GM19351 (cell line): ENCODE measurements around the gene NINJ2.
A peak's percentile ranks its signal among the peaks of the same experiment; 100 is the strongest.
"Not testable (repeated sequence)": the region's sequence is repeated elsewhere in the genome, so short reads cannot be mapped to it uniquely, and the experiment has no call there.

Experiments
- ATAC-seq: cut with Tn5 transposase; IDR thresholded peaks from one replicate; pipeline ENCODE4 v1.9.1; 2021; ENCODE audit warnings: mild to moderate bottlenecking, moderate library complexity; ENCODE audit not compliant: unreplicated experiment

NINJ2 gene, protein sequence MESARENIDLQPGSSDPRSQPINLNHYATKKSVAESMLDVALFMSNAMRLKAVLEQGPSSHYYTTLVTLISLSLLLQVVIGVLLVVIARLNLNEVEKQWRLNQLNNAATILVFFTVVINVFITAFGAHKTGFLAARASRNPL

DNA sequence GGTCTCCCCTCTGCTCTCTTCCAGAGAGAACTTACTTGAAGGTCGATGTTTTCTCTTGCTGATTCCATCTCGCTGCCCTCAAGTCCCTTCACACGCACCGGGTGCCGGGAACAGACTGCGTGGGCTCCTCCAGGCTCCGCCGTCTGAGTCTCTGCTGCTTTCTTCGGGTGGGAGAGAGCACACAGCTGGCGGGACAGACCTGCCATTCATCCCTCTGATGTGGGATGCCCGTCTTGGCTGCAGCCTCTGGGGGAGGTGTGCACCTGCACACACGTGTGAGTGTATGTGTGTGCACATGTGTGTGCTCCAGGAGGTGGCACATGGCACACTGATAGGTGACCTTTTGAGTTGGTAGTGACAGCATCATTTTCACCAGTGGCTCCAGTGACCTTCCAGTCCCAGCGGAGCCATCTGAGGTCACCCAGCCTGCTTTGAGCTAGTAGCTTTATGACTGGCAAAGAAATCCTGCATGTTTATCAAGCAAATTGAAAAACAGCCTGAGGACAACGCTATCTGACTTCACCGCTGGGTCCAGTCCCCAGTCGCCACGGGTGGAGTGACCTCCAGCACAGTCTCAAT lies at the start of gene NINJ2:
Gene NINJ2, minus strand, starts transcription at position 153 of the 579 bp plus-strand sequence. Its CDS starts 85 bp downstream, at position 68.
- no peak for ATAC-seq

DNA sequence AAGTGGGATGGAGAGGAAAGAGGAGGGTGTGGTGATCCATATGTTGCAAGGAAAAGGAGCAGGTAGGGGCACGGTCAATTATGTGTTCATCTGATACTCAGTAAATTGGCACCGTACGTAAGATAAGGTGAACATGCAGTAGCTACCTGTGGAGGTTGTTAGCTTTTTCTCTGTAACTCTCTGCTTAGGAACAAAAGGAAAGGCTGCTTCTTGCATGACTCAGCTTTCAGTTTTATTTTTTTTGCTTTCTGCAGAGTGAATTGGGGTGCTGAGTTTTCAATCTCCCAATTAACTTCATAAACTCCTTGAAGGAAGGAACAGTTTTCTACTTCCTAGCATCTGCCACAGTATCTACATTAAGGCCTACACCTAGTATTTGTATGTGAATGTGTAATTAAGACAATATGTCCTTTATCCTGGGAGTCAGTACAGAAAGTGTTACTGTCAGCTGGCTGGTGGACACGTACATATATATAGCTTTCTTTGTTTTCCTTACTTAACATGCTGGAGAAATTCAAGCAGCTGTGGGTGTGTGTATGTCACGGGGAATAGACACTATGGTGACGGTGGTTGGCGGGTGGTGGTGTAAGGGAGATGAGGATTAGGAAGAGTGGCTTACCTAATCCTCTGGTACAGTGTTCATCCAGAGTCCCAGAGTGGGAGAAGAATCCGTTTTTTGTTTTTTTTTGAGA lies 49.1 kb upstream of the NINJ2 start:
- no peak for ATAC-seq

DNA sequence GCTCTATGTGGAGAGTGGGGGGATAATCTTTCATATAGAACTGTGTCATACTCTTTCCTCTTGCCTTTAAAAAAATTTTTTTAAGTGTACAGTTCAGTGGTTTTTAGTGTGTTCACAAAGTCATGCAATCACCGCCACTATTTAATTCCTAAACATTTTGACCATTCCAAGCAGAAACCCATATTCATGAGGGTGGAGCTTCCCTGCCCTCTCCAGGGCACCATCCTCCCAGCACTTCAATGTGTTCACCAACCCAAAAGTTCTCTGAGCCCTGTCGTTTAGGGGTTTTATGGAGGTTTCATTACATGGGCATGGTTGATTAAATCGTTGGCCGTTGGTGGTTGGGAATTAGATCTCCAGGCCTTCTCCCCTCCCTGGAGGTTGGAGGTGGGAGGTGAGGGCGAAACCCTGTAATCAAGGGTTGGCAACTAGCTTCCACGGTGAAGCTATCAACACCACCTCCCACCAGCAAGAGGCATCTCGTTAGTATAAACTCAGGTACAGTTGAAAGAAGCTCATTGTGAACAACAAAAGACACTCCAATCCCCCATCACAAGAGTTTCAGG lies 46.3 kb upstream of the NINJ2 start:
- ATAC-seq: no peak

DNA sequence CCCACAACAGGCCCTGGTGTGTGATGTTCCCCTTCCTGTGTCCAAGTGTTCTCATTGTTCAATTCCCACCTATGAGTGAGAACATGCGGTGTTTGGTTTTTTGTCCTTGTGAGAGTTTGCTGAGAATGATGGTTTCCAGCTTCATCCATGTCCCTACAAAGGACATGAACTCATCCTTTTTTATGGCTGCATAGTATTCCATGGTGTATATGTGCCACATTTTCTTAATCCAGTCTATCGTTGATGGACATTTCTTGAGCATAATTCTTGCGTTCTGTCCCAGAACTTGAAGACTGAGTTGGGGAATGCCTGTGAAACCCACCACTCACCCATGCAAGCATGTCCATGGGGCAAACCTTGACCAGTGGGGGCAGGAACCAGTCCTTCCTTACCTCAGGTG lies 44.8 kb upstream of the NINJ2 start:
- ATAC-seq: not testable (repeated sequence)

DNA sequence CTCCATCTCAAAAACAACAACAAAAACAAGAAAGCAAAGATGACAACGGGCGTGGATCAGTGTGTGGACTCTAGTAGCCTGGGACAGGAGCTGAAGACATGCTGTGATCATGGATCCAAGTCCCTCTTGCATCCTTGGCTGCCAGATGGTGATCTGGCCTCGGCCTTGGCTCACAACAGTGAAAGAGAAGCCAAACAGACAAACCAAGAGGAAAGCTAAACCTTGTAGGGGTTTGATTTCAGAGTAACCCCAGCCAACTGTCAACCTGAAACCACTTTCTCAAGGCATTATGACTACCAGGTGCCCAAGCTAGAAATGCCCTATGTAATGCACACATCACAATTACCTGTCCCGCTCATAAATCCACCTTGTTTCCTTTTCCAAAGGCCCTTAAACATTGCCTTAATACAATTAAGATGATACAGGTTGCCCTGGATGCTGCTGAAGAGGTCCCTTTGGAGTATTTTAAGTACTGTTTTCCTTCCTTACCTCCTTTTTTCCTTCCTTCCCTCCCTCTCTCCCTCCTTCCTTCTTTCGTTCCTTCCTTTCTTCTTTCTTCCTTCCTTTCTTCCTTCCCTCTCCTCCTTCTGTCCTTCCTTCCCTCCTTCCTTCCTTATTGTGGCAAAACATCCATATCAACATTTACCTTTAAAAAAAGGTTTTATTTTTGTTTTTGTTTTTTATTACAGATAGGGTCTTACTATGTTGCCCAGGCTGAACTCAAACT lies 41.4 kb upstream of the NINJ2 start:
- no peak for ATAC-seq

DNA sequence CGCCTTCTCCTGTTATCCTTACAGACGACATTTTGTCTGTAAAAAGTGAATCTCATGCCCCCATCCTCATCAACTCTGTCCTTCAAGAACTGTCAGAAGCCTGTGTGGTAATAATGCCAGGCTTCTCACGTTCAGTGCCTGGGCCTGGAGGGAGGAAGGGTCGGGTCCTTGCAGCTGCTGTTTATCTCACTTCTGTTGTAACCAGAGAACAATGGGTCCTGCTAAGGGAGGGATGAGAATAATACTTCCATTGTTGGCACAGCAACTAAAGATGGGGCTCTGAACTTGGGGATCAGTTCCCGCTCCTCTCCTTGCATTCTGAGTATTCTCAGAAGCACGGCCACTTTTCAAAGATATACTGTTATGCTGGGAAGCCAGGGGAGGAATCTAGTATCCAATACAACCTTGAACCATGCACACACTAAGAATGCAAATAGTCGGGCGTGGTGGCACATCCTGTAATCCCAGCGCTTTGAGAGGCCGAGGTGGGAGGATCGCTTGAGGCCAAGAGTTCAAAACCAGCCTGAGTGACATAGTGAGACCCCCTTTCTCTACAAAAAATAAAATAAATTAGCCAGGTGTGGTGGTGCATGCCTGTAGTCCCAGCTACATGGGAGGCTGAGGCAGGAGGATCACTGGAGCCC lies 38.8 kb upstream of the NINJ2 start:
- ATAC-seq: no peak

DNA sequence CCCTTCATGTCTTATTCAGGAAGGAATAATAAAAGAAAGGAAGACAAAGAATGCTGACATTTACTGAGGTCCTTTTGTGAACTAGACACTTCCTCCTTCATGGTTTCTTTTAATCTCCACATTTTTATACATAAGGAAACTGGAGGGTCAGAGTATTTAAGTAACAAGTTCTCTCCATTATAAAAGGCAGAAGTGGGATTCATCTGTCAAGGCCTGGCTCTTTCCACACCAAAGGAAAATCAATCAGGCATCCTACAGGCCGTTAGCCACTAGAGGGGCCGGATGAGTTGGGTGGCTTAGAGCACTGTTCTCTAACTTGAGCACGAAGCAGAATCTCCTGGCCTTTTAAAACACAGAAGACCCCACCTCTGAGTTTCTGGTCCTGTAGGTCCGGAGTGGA lies 36.8 kb upstream of the NINJ2 start:
- no peak for ATAC-seq

DNA sequence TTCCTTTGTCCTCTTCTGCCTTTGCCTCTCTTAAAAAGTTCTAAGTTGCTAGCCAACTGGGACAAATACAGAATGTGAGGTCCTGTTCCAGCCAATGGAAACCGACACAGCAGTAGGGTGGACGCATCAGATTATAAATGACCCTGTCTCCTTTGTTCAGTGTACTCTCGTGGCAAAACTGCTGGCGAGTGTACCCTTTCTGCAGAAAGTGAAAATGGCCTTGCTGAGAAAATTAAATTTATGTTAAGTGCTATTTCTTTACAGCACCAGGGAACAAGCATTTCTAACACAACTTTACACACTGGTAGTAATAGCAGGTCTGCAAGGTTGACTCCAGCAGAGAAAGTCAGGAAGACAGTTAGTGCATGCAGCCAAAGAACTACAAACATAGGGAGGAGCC lies 35.0 kb upstream of the NINJ2 start:
- ATAC-seq: not testable (repeated sequence)

DNA sequence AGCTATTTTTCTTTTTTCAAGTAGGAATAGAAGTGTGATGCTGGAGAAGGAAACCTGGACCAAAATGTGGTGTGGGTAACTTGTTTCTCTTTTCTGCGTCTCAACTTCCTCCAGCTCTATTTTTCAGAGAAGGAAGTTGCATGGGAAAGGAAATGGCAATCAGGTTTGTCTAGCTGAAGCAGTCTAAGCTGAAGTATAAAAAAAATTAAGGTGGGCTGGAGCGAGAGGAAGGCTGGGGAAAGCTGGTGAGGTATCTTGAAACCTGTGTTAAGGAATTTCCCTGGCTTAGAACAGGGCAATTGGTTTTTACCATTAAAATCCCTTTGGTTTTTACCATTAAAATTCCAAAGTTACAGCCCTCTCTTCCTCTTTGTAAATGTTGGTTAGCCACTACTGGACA lies 34.2 kb upstream of the NINJ2 start:
- no peak for ATAC-seq

DNA sequence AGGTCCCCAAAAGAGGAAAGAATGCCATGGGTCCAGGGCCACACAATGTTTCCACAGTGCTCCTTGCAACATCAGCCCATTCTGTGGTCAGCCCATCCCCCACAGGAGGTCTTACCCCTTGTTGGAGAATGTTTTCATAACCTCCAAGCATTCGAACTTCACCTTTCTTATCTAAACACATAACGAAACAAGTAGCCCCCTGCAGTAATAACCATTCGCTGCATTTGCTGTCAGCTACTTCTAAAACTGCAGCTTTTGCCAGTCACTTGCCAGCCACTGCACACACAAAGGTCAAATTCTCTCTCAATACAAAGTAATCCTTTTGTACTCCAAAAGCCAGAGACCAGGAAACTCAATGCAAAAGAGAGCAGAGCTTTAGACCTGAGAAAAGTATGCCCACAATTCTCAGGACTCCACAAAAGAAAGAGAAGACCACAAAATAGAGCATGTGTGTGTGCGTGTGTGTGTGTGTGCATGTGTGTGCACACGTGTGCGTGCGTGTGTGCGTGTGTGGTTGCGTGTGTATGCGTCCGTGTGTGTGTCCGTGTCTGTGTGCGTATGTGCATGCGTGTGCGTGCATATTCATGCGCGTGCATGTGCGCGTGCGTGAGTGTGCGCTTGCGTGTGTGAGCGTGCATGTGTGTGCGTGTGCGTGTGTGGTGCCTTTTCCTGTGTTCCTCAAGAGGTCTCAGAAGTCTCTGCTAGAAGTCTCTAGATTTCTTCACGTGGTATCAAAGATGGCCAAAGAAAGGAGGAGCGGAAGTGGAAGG lies 31.7 kb upstream of the NINJ2 start:
- ATAC-seq: no peak

DNA sequence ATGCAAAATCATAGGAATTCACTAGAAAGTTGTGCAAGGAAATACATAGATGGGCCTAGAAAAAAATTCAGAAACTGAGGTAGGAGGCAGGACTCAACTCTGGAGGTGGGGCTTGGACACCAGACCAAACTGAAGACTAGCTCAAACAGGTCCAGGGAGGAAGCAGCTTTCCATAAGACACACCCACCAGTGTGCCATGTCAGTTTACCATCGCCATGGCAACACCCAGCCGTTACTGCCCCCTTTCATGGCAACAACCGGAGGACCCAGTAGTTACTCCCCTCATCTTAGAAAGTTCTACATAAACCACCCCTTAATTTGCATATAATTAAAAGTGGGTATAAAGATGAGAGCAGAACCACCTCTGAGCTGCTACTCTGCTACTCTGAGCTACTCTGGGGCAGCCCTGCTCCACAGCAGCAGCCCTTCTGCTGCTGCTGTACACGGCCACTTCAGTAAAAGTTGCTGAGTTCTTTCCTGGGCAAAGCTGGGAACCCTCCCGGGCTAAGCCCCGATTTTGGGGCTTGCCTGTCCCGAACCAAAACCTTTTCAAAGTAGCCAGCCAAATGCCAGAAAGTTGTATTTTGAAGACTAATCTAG lies 30.8 kb upstream of the NINJ2 start:
- no peak for ATAC-seq

DNA sequence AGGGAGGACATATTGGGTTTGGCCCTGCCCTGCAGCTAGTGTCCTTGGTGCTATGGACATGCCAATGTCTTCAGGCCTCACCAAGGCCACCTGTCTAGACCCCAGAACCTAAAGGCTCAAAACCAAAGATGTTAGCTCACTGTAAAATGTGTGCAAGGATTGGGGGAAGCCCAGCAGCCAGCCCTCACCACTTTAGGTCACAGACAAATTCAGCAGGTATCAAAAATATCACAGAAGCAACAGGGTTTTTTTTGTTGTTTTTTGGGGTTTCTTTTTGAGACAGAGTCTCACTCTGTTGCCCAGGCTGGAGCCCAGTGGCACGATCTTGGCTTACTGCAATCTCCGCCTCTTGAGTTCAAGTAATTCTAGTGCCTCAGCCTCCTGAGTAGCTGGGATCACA lies 29.0 kb upstream of the NINJ2 start:
- ATAC-seq: no peak

DNA sequence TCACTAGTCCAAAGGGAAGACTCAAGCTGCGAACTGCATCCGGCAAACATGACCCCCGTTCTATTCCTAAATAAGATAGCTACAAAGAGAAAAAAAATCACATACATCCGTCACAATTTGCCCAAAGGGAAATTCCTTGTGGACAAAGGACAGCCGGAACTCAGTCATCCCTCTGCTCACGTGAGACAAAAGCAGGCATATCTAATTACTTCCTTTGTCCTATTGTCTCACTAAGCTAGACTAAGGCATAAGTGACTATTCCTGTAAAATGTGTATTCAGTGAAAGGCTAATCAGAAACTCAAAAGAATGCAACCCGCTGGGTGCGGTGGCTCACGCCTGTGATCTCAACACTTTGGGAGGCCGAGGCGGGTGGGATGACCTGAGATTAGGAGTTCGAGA lies 27.2 kb upstream of the NINJ2 start:
- ATAC-seq: no peak

DNA sequence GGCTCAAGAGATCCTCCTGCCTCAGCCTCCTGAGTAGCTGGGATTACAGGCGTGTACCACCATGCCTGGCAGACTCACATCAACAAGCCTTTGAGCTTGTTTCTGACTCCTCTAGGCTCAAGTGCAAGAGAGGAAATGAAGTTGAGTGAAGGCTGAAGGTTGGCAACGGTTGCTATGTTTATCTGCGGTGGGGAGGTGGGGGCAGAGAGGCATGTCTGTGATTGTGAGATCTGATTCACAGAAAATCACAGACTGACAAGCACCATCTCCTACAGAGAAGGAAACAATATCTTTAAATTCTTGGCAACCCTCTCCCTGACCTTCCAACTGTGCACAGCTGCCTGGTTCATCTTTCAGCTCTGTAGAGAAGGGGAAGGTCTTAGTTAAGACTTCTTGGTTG lies 22.1 kb upstream of the NINJ2 start:
- ATAC-seq: peak; percentile 71

DNA sequence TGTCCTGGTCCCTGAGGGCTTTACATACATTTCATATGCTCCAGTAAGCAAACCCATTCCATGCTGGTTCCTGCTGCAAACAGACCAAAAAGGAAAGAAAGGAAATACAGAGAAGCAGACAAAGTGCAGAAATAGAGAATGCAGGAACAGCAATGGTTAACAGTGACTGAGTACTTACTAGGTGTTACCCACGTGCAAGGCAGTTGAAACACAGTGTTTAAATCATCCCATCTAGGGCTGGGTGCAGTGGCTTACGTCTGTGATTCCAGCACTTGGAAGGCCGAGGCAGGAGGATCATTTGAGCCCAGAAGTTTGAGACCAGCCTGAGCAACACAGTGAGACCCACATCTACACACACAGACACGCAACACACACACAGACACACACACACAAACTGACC lies 21.2 kb upstream of the NINJ2 start:
- ATAC-seq: no peak

DNA sequence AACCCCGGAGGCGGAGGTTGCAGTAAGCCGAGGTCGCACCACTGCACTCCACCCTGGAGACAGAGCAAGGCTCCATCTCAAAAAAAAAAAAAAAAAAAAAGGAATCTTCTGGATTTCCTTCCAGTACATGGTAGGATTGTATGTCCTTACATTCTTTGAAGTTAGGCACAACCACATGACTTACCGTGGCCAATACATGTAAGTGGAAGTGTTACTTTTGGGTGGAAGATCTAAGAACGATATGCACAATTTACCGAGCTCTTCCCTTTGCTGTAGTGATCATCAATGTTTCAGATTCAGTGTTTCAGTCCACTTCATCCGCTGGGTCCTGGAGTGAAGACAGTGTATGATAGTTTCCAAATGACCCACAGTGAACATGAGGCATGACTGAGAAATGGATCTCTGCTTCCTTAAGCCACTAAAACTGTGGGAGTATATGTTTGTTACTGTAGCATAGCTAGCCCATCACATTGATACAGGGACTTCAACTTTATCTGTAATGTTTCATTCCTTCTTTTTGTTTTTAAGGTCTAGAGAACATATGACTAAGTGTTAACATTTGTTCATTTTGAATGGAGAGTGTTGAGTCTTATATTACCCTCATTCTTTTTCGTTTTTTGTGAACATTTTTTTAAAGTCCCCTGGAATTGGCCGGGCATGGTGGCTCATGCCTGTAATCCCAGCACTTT lies 18.5 kb upstream of the NINJ2 start:
- no peak for ATAC-seq

DNA sequence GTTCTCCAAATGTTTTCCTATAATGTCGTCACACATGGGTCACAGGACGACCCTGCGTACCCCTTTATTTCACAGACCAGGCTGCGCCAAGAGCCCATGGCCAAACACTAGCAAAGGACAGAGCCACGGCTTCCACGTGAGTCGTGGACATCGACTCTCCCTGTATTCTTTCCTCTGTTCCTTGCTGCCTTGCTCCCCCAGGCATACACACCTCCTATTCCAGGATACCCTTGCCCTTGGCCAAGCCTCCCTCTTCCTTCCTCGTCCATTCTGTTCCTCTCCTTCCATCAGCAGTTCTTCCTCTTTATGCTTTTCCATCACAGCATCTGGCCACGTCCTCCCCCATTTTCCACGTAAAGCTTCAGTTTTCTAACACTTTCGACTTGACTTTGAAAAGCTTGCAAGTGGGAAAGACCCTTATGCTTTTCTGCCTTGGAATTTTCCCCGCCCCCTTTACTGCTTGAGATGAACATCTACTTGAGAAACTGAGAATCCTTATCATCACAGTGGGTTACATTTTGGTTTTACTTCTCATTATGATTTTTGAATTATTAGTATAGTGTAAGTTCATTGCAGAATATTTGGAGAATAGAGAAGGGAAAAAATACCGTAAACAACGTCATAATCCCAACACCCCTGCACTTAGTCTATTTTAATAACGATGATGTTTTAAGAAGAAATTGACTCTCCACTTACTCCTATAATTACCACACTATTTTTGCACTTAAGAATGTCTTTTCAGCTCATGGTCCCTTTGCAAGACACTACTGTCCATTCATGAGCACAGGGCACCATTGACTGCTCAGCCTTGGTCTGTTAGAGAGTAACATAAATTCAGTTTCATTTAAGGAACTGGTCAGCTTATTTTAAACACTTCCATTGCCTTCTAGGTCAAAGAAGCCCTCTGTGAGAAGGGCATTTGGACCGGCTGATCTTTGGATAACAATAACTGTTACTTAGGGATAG lies 15.8 kb upstream of the NINJ2 start:
- ATAC-seq: no peak

DNA sequence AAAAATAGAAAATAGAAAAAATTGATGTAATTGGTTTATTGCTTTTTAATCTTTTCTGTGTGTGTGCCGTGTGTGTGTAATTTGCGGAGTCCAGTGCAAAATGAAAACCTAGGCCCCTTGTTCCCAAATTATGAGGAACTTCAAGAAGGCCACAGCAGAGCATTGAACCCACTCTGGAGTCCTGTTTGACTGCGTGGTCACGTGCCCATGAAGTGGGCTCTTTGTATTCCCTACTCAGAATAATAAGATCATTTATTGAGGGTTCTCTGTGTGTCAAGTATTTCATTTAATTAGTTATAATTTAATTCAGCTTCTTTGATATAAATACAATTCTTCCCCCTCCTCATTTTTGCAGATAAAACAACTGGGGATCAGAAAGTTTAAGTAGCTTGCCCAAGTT lies 12.3 kb upstream of the NINJ2 start:
- ATAC-seq: no peak
